Loucy (cell line): ENCODE data around the gene MAPKAP1.

Experiments
- H2AFZ ChIP-seq: fragments of 200-600 bp; sonication (generic); 2 replicates; pipeline ENCODE4 v1.6.0; 2016; ENCODE audit warnings: antibody characterized with exemption, mild to moderate bottlenecking, low read length, moderate library complexity
- H3F3A ChIP-seq: fragments of 200-600 bp; 2 replicates; pipeline ENCODE4 v1.6.0; 2016; ENCODE audit warnings: antibody characterized with exemption, low read depth, mild to moderate bottlenecking
- H3K27me3 ChIP-seq: fragments of 200-600 bp; sonication (generic); 2 replicates; pipeline ENCODE4 v1.6.1; 2014; ENCODE audit warnings: low read length, mild to moderate bottlenecking; ENCODE audit not compliant: insufficient read depth, poor library complexity, severe bottlenecking
- H3K36me3 ChIP-seq: fragments of 200-600 bp; sonication (generic); 2 replicates; pipeline ENCODE4 v1.6.1; 2016; ENCODE audit warnings: low read length; ENCODE audit not compliant: insufficient read depth
- H3K4me1 ChIP-seq: fragments of 200-600 bp; sonication (generic); 2 replicates; pipeline ENCODE4 v1.5.1; 2014; ENCODE audit warnings: low read length, mild to moderate bottlenecking; ENCODE audit not compliant: insufficient read depth, poor library complexity, severe bottlenecking
- H3K4me2 ChIP-seq: fragments of 200-600 bp; sonication (generic); 2 replicates; pipeline ENCODE4 v1.6.0; 2014; ENCODE audit warnings: antibody characterized with exemption, low read length, low read depth, mild to moderate bottlenecking; ENCODE audit not compliant: poor library complexity, severe bottlenecking
- H3K4me3 ChIP-seq: fragments of 200-600 bp; sonication (generic); 2 replicates; pipeline ENCODE4 v1.5.1; 2014; ENCODE audit warnings: low read length, mild to moderate bottlenecking, mixed read lengths; ENCODE audit not compliant: poor library complexity, severe bottlenecking
- H3K79me2 ChIP-seq: fragments of 200-600 bp; sonication (generic); 2 replicates; pipeline ENCODE4 v1.6.1; 2014; ENCODE audit warnings: low read length; ENCODE audit not compliant: insufficient read depth
- H3K9ac ChIP-seq: fragments of 200-600 bp; sonication (generic); 2 replicates; pipeline ENCODE4 v1.6.0; 2014; ENCODE audit warnings: mild to moderate bottlenecking, low read depth, low read length, moderate library complexity; ENCODE audit not compliant: poor library complexity, severe bottlenecking
- H3K9me2 ChIP-seq: fragments of 200-600 bp; sonication (generic); replicated peaks from 2 replicates; pipeline ENCODE4 v1.6.1; 2016; ENCODE audit warnings: low read depth, low read length, mixed read lengths
- H3K9me3 ChIP-seq: fragments of 200-600 bp; sonication (generic); 2 replicates; pipeline ENCODE4 v1.6.1; 2014; ENCODE audit warnings: mild to moderate bottlenecking, antibody characterized with exemption, low read length, low read depth; ENCODE audit not compliant: insufficient read depth
- H4K20me1 ChIP-seq: fragments of 200-600 bp; sonication (generic); 2 replicates; pipeline ENCODE4 v1.6.0; 2014; ENCODE audit warnings: antibody characterized with exemption, low read length, mild to moderate bottlenecking; ENCODE audit not compliant: insufficient read depth, poor library complexity, severe bottlenecking
- CTCF ChIP-seq: fragments of 200-600 bp; sonication (generic); conservative IDR thresholded peaks from 2 replicates; pipeline ENCODE4 v1.5.1; 2014; ENCODE audit warnings: mild to moderate bottlenecking, antibody characterized with exemption, low read length
- EZH2phosphoT487 ChIP-seq: fragments of 200-600 bp; IDR thresholded peaks from 2 replicates; pipeline ENCODE4 v1.6.1; 2018; ENCODE audit warnings: antibody characterized with exemption, mild to moderate bottlenecking, moderate library complexity, borderline replicate concordance

MAPKAP1 gene

GRCh38 chr9:125621170-125621569, 85.8 kb downstream of the MAPKAP1 start:
- Histone ChIP-seq H4K20me1 (no peaks in the 10 kb centered on the region), H3F3A (no peaks in the 10 kb centered on the region), H2AFZ (no peak overlapping the region), H3K9me2 (no peaks in the 10 kb centered on the region), H3K79me2 (peaks cover 6% of the 10 kb centered on the region), H3K27me3 (no peaks in the 10 kb centered on the region), H3K4me1 (no peaks in the 10 kb centered on the region), H3K36me3 (no peaks in the 10 kb centered on the region), H3K9me3 (no peaks in the 10 kb centered on the region), H3K9ac (no peak overlapping the region), H3K4me2 (no peak overlapping the region), H3K4me3 (no peak overlapping the region)
- no peak for TF ChIP-seq EZH2phosphoT487
- TF ChIP-seq CTCF: no peak

GRCh38 chr9:125620216-125620615, 86.8 kb downstream of the MAPKAP1 start:
- Histone ChIP-seq H3K4me2 (no peak overlapping the region), H3K79me2 (peaks cover 11% of the 10 kb centered on the region; the same call in 1 of the 2 replicates), H4K20me1 (no peaks in the 10 kb centered on the region), H3K4me3 (no peak overlapping the region), H3K4me1 (no peaks in the 10 kb centered on the region), H3F3A (no peaks in the 10 kb centered on the region), H3K9me3 (no peaks in the 10 kb centered on the region), H3K27me3 (no peaks in the 10 kb centered on the region), H3K9ac (no peak overlapping the region), H3K36me3 (no peaks in the 10 kb centered on the region), H3K9me2 (no peaks in the 10 kb centered on the region), H2AFZ (no peak overlapping the region)
- TF ChIP-seq EZH2phosphoT487: no peak
- no peak for TF ChIP-seq CTCF

- Histone ChIP-seq H3F3A (no peaks in the 10 kb centered on the region), H3K79me2 (peaks cover 11% of the 10 kb centered on the region; the same call in 1 of the 2 replicates), H2AFZ (no peak overlapping the region), H3K9ac (no peak overlapping the region), H3K4me2 (no peak overlapping the region), H3K9me3 (no peaks in the 10 kb centered on the region), H3K36me3 (no peaks in the 10 kb centered on the region), H3K4me1 (peaks cover 5% of the 10 kb centered on the region), H3K27me3 (no peaks in the 10 kb centered on the region), H3K9me2 (no peaks in the 10 kb centered on the region), H3K4me3 (no peak overlapping the region), H4K20me1 (no peaks in the 10 kb centered on the region)
- TF ChIP-seq EZH2phosphoT487 (no peak), CTCF (no peak)
Observed at GRCh38 chr9:125617087-125617486, 89.9 kb downstream of the MAPKAP1 start.
